ENCODE data around the gene SYDE1.

GRCh38 chr19:15104411-15104810, 2.8 kb upstream of the SYDE1 start:
- TF ChIP-seq CTCF (IDR thresholded peaks at IDR 0.05; ENCODE audit: low read length) (no peak), EZH2 (IDR thresholded peaks at IDR 0.05; ENCODE audit: borderline replicate concordance, low read length) (no peak)
